GM10248 (cell line): Measurements from ENCODE around the gene SH3RF1.

Experiments used
- CTCF ChIA-PET: fragments of 300-600 bp; sonication (Branson Sonifier 250); formaldehyde crosslinking; extraction: SDS; loops from one replicate; lab custom pipeline; 2021; ENCODE audit warnings: antibody characterized with exemption; lab: Yijun Ruan, JAX
- POLR2A ChIA-PET: fragments of 350-650 bp; sonication (Branson Sonifier 250); formaldehyde crosslinking; extraction: SDS; loops from one replicate; lab custom pipeline; 2020; ENCODE audit warnings: antibody characterized with exemption; lab: Yijun Ruan, JAX
- DNase-seq: peaks from one replicate; pipeline ENCODE4 v3.0.0; 2012; ENCODE audit errors: extremely low spot score
- CTCF ChIP-seq: IDR thresholded peaks from 2 replicates; pipeline ENCODE4 v1.5.1; 2012; ENCODE audit warnings: mild to moderate bottlenecking, low read depth; ENCODE audit errors: extremely low read depth, missing control alignments, control extremely low read depth

The SH3RF1 gene

GRCh38 chr4:169098969-169099690 is 171.6 kb downstream of the SH3RF1 start:
- ChIA-PET POLR2A (interaction anchor here (0.7 to 0.8 kb wide), 2 partner anchors 29 to 89 kb away, joined by 3 read pairs; partner anchors contain the start of gene CBR4), CTCF (interaction anchor here (0.9 to 2.5 kb wide), 13 partner anchors 10 to 387 kb away, joined by 3 to 14 read pairs (median 4); partner anchors contain the start of gene CBR4)
- no peak for TF ChIP-seq CTCF
- no peak for DNase-seq

GRCh38 chr4:169098532-169098931 is 172.2 kb downstream of the SH3RF1 start:
- TF ChIP-seq CTCF, result no peak
- no peak for DNase-seq
- CTCF ChIA-PET, result interaction anchor here (0.6 to 2.5 kb wide), 13 partner anchors 10 to 387 kb away, joined by 3 to 14 read pairs (median 4); partner anchors contain the start of gene CBR4
- POLR2A ChIA-PET, result interaction anchor here (0.5 to 0.8 kb wide), 3 partner anchors 17 to 89 kb away, joined by 3 to 7 read pairs (median 3); partner anchors contain the start of gene CBR4

GRCh38 chr4:169098054-169098497 is 172.7 kb downstream of the SH3RF1 start:
- ChIA-PET CTCF (interaction anchor here (0.6 to 2.5 kb wide), 11 partner anchors 10 to 388 kb away, joined by 3 to 14 read pairs (median 4); partner anchors contain the start of gene CBR4), POLR2A (interaction anchor here (0.5 to 0.8 kb wide), 3 partner anchors 17 to 88 kb away, joined by 3 to 7 read pairs (median 3); partner anchors contain the start of gene CBR4)
- TF ChIP-seq CTCF, result no peak
- no peak for DNase-seq

- POLR2A ChIA-PET, result no interaction called here
- DNase-seq, result no peak
- CTCF ChIA-PET, result interaction anchor here (1.2 kb wide), 1 partner anchor 12 kb away, joined by 4 read pairs; no protein-coding TSS in a partner anchor
- no peak for TF ChIP-seq CTCF
These were observed 174.5 kb downstream of the SH3RF1 start for GRCh38 chr4:169096221-169096620.

- no peak for TF ChIP-seq CTCF
- CTCF ChIA-PET, result interaction anchor here (1.2 kb wide), 1 partner anchor 10 kb away, joined by 4 read pairs; no protein-coding TSS in a partner anchor
These were observed 176.0 kb downstream of the SH3RF1 start for GRCh38 chr4:169094656-169095231.

GRCh38 chr4:169092889-169093522 is 177.8 kb downstream of the SH3RF1 start:
- POLR2A ChIA-PET, result no interaction called here
- no peak for DNase-seq
- TF ChIP-seq CTCF, result no peak
- CTCF ChIA-PET, result no interaction called here

More at GRCh38 chr4:169094656-169095231, 176.0 kb downstream of the SH3RF1 start:
- POLR2A ChIA-PET, result no interaction called here
- no peak for DNase-seq
